ENCODE measurements around the gene CDC5L.

DNA sequence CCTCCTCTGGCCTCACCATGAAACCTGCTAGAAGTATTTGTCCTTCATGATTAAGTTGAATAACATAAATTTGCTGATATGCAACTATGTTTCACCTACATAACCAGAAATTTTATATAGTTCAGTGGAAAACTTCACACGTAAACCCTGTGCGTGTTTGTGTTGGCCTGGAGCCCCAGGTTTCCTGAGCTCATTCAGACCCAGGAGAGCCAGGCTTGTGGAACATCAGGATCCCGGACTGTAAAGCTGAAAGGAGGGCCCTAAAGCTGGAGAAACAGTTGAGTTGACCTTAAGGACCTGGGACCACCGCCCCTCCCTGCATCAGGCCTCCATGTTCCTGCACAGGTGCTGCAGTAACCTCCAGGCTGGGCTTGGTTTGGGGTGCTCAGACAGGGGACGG is 48.2 kb upstream of the CDC5L start:
- TF ChIP-seq BHLHE40 (IDR thresholded peaks at IDR 0.05; ENCODE audit: borderline replicate concordance) (no peak), ELF4 (IDR thresholded peaks at IDR 0.05) (no peak), FOXA1 (IDR thresholded peaks at IDR 0.05) (no peak), SP1 (IDR thresholded peaks at IDR 0.05) (no peak), ARNT (IDR thresholded peaks at IDR 0.05) (no peak), HDGF (IDR thresholded peaks at IDR 0.05; ENCODE audit: borderline replicate concordance) (no peak), LEF1 (IDR thresholded peaks at IDR 0.05; ENCODE audit: borderline replicate concordance) (no peak), L3MBTL2 (conservative IDR thresholded peaks at IDR 0.05) (no peak)

Data from HEK293T (cell line).